GM06990 (cell line): ENCODE results near the gene UTF1.
A peak's percentile ranks its signal among the peaks of the same experiment; 100 is the strongest.

Source experiments
- DNase-seq: peaks from one replicate; pipeline ENCODE4 v3.0.0-alpha.2; 2011; ENCODE audit not compliant: insufficient read length; ENCODE audit errors: extremely low read depth
- H3K27me3 ChIP-seq: replicated peaks from 2 replicates; pipeline ENCODE4 v1.6.0; 2011; ENCODE audit warnings: low read length; ENCODE audit not compliant: control insufficient read depth, insufficient read depth
- H3K36me3 ChIP-seq: 2 replicates; pipeline ENCODE4 v1.5.1; 2011; ENCODE audit warnings: low read length; ENCODE audit not compliant: control insufficient read depth, insufficient read depth
- H3K4me3 ChIP-seq: replicated peaks from 2 replicates; pipeline ENCODE4 v1.5.1; 2011; ENCODE audit warnings: low read depth, mild to moderate bottlenecking, control low read depth, low read length
- CTCF ChIP-seq: IDR thresholded peaks from 2 replicates; pipeline ENCODE4 v1.5.1; 2011; ENCODE audit warnings: low read length, control low read depth, mild to moderate bottlenecking, inconsistent platforms; ENCODE audit not compliant: insufficient read depth, poor library complexity, severe bottlenecking

The UTF1 gene

GRCh38 chr10:133275684-133276092, 45.7 kb downstream of the UTF1 start:
- peak; percentile 72 for DNase-seq
- peak overlapping the region; percentile 92 for H3K4me3 ChIP-seq
- TF ChIP-seq CTCF = peak; percentile 69
- H3K27me3 ChIP-seq = no peaks in the 10 kb centered on the region
- H3K36me3 ChIP-seq = peaks cover 14% of the 10 kb centered on the region

- peaks cover 12% of the 10 kb centered on the region for H3K36me3 ChIP-seq
- TF ChIP-seq CTCF = no peak
- no peak for DNase-seq
- no peaks in the 10 kb centered on the region for H3K27me3 ChIP-seq
- peak overlapping the region; percentile 92 for H3K4me3 ChIP-seq
These were observed 46.0 kb downstream of the UTF1 start for GRCh38 chr10:133276100-133276434.

- DNase-seq = peak; percentile 83
- Histone ChIP-seq H3K27me3 (no peaks in the 10 kb centered on the region), H3K36me3 (peaks cover 9% of the 10 kb centered on the region), H3K4me3 (peak within 1 kb of the TSS; percentile 92)
- TF ChIP-seq CTCF = no peak
These were observed 46.6 kb downstream of the UTF1 start, which contains the start of gene ADAM8 for GRCh38 chr10:133276435-133277201. ADAM8 (minus strand) TSS chr10:133276868; CDS start chr10:133276817, 51 bp downstream.

GRCh38 chr10:133277277-133277992, 47.4 kb downstream of the UTF1 start:
- TF ChIP-seq CTCF = no peak
- Histone ChIP-seq H3K36me3 (peaks cover 14% of the 10 kb centered on the region), H3K27me3 (no peaks in the 10 kb centered on the region), H3K4me3 (no peak overlapping the region)
- no peak for DNase-seq

- Histone ChIP-seq H3K36me3 (peaks cover 18% of the 10 kb centered on the region), H3K4me3 (no peak overlapping the region), H3K27me3 (no peaks in the 10 kb centered on the region)
- TF ChIP-seq CTCF = no peak
- no peak for DNase-seq
These were observed 48.1 kb downstream of the UTF1 start for GRCh38 chr10:133277993-133278576.
